A549 (cell line): Measurements from ENCODE around the gene APOH. TPM values are rescaled to one million over a fixed set of nuclear protein-coding genes. Genes with fewer than 3 reads are reported as not detected.
A peak's percentile ranks its signal among the peaks of the same experiment; 100 is the strongest.

ENCODE experiments used
- ATAC-seq, 2 experiments: fragments of 200-7000 bp in 1 of 2; fragments of >200 bp in 1 of 2; cut with Nextera tagmentation in 1 of 2; cut with Tn5 transposase in 1 of 2; 3 replicates each; pipeline versions ENCODE4 v1.8.0 to v1.9.1; 2018 to 2020; ENCODE audit warnings: mild to moderate bottlenecking in 1 of 2, moderate library complexity in 1 of 2
- CTCF ChIA-PET: fragments of 300-600 bp; sonication (Branson Sonifier 250); formaldehyde crosslinking; extraction: SDS; loops from one replicate; lab custom pipeline; 2021; ENCODE audit warnings: antibody characterized with exemption, inconsistent platforms; lab: Yijun Ruan, JAX
- POLR2A ChIA-PET: fragments of 350-600 bp; formaldehyde crosslinking; extraction: SDS; loops from one replicate; lab custom pipeline; 2021; ENCODE audit warnings: antibody characterized with exemption, inconsistent platforms; lab: Yijun Ruan, JAX
- DNase-seq, 2 experiments: peaks; one replicate each; pipeline versions ENCODE4 v3.0.0 to v3.0.0-alpha.2; 2011 to 2016; ENCODE audit warnings: low read depth in 1 of 2, low spot score in 1 of 2
- FAIRE-seq: peaks from 2 replicates; lab custom pipeline; 2011; peaks lifted over from hg19 to GRCh38; lab: Jason Lieb, UNC
- H3K27ac ChIP-seq, 2 experiments: fragments of >200 bp; sonication (Bioruptor Twin); formaldehyde crosslinking; 3 replicates each; pipeline ENCODE4 v1.5.1; 2016 to 2017
- H3K4me1 ChIP-seq: fragments of >200 bp; sonication (Bioruptor Twin); formaldehyde crosslinking; 3 replicates; pipeline ENCODE4 v1.6.1; 2016
- H3K4me2 ChIP-seq: fragments of >200 bp; sonication (Bioruptor Twin); formaldehyde crosslinking; 3 replicates; pipeline ENCODE4 v1.6.1; 2016
- H3K4me3 ChIP-seq: fragments of >200 bp; sonication (Bioruptor Twin); formaldehyde crosslinking; 3 replicates; pipeline ENCODE4 v1.5.1; 2016
- H3K9me3 ChIP-seq: fragments of >200 bp; sonication (Bioruptor Twin); formaldehyde crosslinking; 3 replicates; pipeline ENCODE4 v1.6.1; 2016
- CBX8 ChIP-seq: fragments of 200-600 bp; sonication (generic); IDR thresholded peaks from 2 replicates; pipeline ENCODE4 v1.6.1; 2016
- EHMT2 ChIP-seq: fragments of 200-600 bp; sonication (generic); IDR thresholded peaks from 2 replicates; pipeline ENCODE4 v1.6.1; 2016; ENCODE audit warnings: antibody characterized with exemption, low read depth, mild to moderate bottlenecking, moderate library complexity
- EP300 ChIP-seq, 2 experiments: fragments of >200 bp; sonication (Bioruptor Twin); formaldehyde crosslinking; IDR thresholded peaks; 2 replicates in 1 of 2; 3 replicates in 1 of 2; pipeline ENCODE4 v1.6.1; 2016 to 2017
- FOSB ChIP-seq: fragments of 250-450 bp; sonication (Bioruptor Pico); IDR thresholded peaks from 2 replicates; pipeline ENCODE4 v1.5.0; 2020; ENCODE audit warnings: mild to moderate bottlenecking, moderate library complexity
- FOSL2 ChIP-seq, 2 experiments: fragments of 450-650 bp in 1 of 2; fragments of >200 bp in 1 of 2; sonication (Bioruptor Twin) in 1 of 2; formaldehyde crosslinking; IDR thresholded peaks; 2 replicates each; pipeline versions ENCODE4 v1.5.0 to v1.6.1; 2016 to 2020; ENCODE audit warnings: mild to moderate bottlenecking in 1 of 2, moderate library complexity in 1 of 2
- HDAC2 ChIP-seq: fragments of 200-600 bp; sonication (generic); IDR thresholded peaks from 2 replicates; pipeline ENCODE4 v1.6.1; 2016
- HOXA7 ChIP-seq: fragments of 250-450 bp; sonication (Bioruptor Pico); IDR thresholded peaks from 2 replicates; pipeline ENCODE4 v1.5.0; 2020; ENCODE audit warnings: mild to moderate bottlenecking, moderate library complexity
- HOXB5 ChIP-seq: fragments of 250-450 bp; sonication (Bioruptor Pico); IDR thresholded peaks from 2 replicates; pipeline ENCODE4 v1.5.0; 2020; ENCODE audit warnings: mild to moderate bottlenecking, moderate library complexity
- MAZ ChIP-seq: fragments of 150-350 bp; IDR thresholded peaks from 2 replicates; pipeline ENCODE4 v1.6.1; 2014; ENCODE audit warnings: antibody characterized with exemption, low read depth, low read length, borderline replicate concordance
- NFE2L2 ChIP-seq: fragments of 150-350 bp; conservative IDR thresholded peaks from 2 replicates; pipeline ENCODE4 v1.6.1; 2014; ENCODE audit warnings: low read length
- NR3C1 ChIP-seq: fragments of >200 bp; sonication (Bioruptor Twin); formaldehyde crosslinking; IDR thresholded peaks from 3 replicates; pipeline ENCODE4 v1.6.1; 2017
- PHF8 ChIP-seq: fragments of 200-600 bp; sonication (generic); IDR thresholded peaks from 2 replicates; pipeline ENCODE4 v1.6.1; 2016; ENCODE audit warnings: low read depth, mild to moderate bottlenecking, antibody characterized with exemption, moderate library complexity, borderline replicate concordance
- POLR2AphosphoS2 ChIP-seq: conservative IDR thresholded peaks from 2 replicates; pipeline ENCODE4 v1.6.1; 2012; ENCODE audit warnings: low read length, improper control_type of control experiment, inconsistent platforms
- RAD21 ChIP-seq, 2 experiments: fragments of >200 bp in 1 of 2; sonication (Bioruptor Twin) in 1 of 2; formaldehyde crosslinking in 1 of 2; IDR thresholded peaks in 1 of 2; conservative IDR thresholded peaks in 1 of 2; 2 replicates in 1 of 2; 3 replicates in 1 of 2; pipeline ENCODE4 v1.6.1; 2012 to 2018; ENCODE audit warnings: inconsistent platforms in 1 of 2
- RFX5 ChIP-seq: fragments of 450-650 bp; IDR thresholded peaks from 2 replicates; pipeline ENCODE4 v1.7.1; 2014; ENCODE audit warnings: antibody characterized with exemption, mild to moderate bottlenecking, moderate library complexity
- SMC3 ChIP-seq: fragments of >200 bp; sonication (Bioruptor Twin); formaldehyde crosslinking; IDR thresholded peaks from 3 replicates; pipeline ENCODE4 v1.6.1; 2018; ENCODE audit warnings: inconsistent platforms
- SREBF2 ChIP-seq: fragments of 450-650 bp; IDR thresholded peaks from 2 replicates; pipeline ENCODE4 v1.6.1; 2014; ENCODE audit warnings: mild to moderate bottlenecking, moderate library complexity
- TP53 ChIP-seq: fragments of 250-450 bp; sonication (Bioruptor Pico); IDR thresholded peaks from 2 replicates; pipeline ENCODE4 v1.5.0; 2021; ENCODE audit warnings: mild to moderate bottlenecking, moderate library complexity
- WGBS: methylation state at CpG from one replicate; pipeline ENCODE4 v1.1.6; 2017; ENCODE audit errors: missing lambda C conversion rate; 5-methylcytosine and 5-hydroxymethylcytosine counted together
- polyA plus RNA-seq, 4 experiments: library from polyadenylated mRNA; depleted of rRNA in 3 of 4; stranded (reverse); fragments of >200 nt; fragmentation: RNase III in 1 of 4; extraction: RNeasy Plus Mini Kit Qiagen cat#74134 plus additional on column Dnase treatment in 1 of 4; gene quantifications; 2 replicates in 3 of 4; 3 replicates in 1 of 4; pipeline ENCODE4 v1.2.3, GENCODE V29; 2011 to 2017
- TF ChIP-seq, protein P1 (sequence below): fragments of >200 bp; sonication (Bioruptor Twin); formaldehyde crosslinking; IDR thresholded peaks from 3 replicates; pipeline ENCODE4 v1.5.1; 2016
- TF ChIP-seq, protein P2 (sequence below): fragments of 150-350 bp; IDR thresholded peaks from 2 replicates; pipeline ENCODE4 v1.6.1; 2014; ENCODE audit warnings: low read depth, mild to moderate bottlenecking, low read length
- TF ChIP-seq, protein P3 (sequence below): fragments of >200 bp; sonication (Bioruptor Twin); formaldehyde crosslinking; IDR thresholded peaks from 3 replicates; pipeline ENCODE4 v1.6.1; 2016
- TF ChIP-seq, protein P4 (sequence below): fragments of 450-650 bp; IDR thresholded peaks from 2 replicates; pipeline ENCODE4 v1.6.1; 2014; ENCODE audit warnings: antibody characterized with exemption
- TF ChIP-seq, protein P5 (sequence below): fragments of 200-600 bp; sonication (generic); IDR thresholded peaks from 2 replicates; pipeline ENCODE4 v1.6.1; 2016; ENCODE audit warnings: antibody characterized with exemption, mild to moderate bottlenecking, moderate library complexity

APOH gene
- polyA plus RNA-seq, 2 of the 4 experiments (the other 2 are of a cell fraction) = 6.9 to 26.1 TPM

DNA sequence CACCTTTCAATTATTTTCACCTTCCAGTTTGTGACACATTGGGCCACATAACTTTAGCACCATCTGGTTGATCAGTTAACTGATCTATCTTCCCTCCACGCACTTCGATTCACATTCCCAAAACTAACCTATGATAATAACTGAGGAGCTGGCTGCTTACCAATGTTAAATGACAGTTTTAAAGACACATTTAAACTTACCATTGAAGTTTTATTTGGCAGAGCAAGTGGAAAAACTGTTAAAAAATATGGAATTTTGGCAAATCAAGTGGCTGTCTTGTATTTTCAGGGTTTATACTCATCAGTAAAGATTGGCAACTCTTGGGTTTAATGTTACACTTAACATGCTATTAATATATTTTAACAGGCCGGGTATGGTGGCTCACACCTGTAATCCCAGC, 5.4 kb upstream of the APOH start:
- TF ChIP-seq, protein P1, sequence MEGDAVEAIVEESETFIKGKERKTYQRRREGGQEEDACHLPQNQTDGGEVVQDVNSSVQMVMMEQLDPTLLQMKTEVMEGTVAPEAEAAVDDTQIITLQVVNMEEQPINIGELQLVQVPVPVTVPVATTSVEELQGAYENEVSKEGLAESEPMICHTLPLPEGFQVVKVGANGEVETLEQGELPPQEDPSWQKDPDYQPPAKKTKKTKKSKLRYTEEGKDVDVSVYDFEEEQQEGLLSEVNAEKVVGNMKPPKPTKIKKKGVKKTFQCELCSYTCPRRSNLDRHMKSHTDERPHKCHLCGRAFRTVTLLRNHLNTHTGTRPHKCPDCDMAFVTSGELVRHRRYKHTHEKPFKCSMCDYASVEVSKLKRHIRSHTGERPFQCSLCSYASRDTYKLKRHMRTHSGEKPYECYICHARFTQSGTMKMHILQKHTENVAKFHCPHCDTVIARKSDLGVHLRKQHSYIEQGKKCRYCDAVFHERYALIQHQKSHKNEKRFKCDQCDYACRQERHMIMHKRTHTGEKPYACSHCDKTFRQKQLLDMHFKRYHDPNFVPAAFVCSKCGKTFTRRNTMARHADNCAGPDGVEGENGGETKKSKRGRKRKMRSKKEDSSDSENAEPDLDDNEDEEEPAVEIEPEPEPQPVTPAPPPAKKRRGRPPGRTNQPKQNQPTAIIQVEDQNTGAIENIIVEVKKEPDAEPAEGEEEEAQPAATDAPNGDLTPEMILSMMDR = no peak
- no peak for TF ChIP-seq HOXB5 (CRISPR knock-in tag)
- no peak for TF ChIP-seq EHMT2
- TF ChIP-seq EP300 (IDR thresholded peaks at IDR 0.05) = no peak
- TF ChIP-seq PHF8 = no peak
- TF ChIP-seq, protein P2, sequence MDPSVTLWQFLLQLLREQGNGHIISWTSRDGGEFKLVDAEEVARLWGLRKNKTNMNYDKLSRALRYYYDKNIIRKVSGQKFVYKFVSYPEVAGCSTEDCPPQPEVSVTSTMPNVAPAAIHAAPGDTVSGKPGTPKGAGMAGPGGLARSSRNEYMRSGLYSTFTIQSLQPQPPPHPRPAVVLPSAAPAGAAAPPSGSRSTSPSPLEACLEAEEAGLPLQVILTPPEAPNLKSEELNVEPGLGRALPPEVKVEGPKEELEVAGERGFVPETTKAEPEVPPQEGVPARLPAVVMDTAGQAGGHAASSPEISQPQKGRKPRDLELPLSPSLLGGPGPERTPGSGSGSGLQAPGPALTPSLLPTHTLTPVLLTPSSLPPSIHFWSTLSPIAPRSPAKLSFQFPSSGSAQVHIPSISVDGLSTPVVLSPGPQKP = no peak
- TF ChIP-seq POLR2AphosphoS2 = no peak
- TF ChIP-seq CBX8 = no peak
- TF ChIP-seq TP53 (CRISPR knock-in tag) = no peak
- TF ChIP-seq HOXA7 (CRISPR knock-in tag) = no peak
- Histone ChIP-seq H3K27ac (no peak overlapping the region), H3K4me2 (no peak overlapping the region), H3K4me3 (no peak overlapping the region), H3K4me1 (peaks cover 24% of the 10 kb centered on the region), H3K9me3 (no peaks in the 10 kb centered on the region)
- ChIA-PET POLR2A (no interaction called here), CTCF (interaction anchor here (0.6 to 1.1 kb wide), 2 partner anchors 20 to 93 kb away, joined by 3 to 4 read pairs; no protein-coding TSS in a partner anchor)
- WGBS = 89% methylated on average over 3 of the region's 3 CpGs
- DNase-seq = no peak
- no peak for FAIRE-seq
- no peak for ATAC-seq

DNA sequence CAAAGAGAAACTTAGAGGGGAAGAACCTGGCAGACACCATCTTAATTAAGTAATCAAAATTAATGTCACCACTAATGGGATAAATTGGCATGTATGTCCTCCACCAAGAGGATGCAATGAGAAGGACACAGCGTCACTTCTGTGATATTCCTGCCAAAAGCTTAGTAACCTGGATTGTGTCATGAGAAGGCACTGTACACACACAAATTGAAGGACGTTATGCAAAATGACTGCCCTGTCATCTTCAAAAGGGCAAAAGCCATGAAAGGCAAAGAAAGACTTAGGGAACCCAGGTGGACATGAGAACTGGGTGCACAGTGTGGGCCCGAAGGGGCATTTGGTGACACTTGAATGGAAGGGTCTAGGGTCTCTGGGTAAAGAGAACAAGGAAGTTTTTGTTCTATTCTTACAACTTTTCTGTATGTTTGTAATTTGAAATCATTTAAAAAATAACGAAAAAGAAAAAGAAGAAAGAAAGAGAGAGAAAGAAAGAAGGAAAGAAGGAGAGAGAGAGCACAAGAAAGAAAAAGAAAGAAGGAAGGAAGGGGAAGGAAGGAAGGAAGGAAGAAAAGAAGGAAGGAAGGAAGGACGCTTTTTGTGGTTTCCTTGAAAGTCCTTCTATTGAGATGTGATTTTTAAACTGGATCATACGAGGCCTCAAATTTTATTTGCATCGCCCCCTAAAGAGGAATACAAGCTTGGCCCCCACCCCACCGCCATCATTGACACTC, 4.0 kb upstream of the APOH start:
- Histone ChIP-seq H3K9me3 (no peaks in the 10 kb centered on the region), H3K27ac (peak overlapping the region; percentile 20 to 43; a peak in 3 of 6 replicates), H3K4me1 (peaks cover 36% of the 10 kb centered on the region), H3K4me2 (no peak overlapping the region), H3K4me3 (no peak overlapping the region)
- 72% methylated on average over 8 of the region's 8 CpGs for WGBS
- ChIA-PET CTCF (interaction anchor here (0.9 to 2.1 kb wide), 5 partner anchors 16 to 361 kb away, joined by 3 to 4 read pairs (median 3); no protein-coding TSS in a partner anchor), POLR2A (no interaction called here)
- DNase-seq (peak in 1 of 2 experiments; percentile 20), ATAC-seq (peak; percentile 26 to 41; a peak in 2 of 6 replicates), FAIRE-seq (no peak)
- TF ChIP-seq SMC3 (no peak), RFX5 (no peak), SREBF2 (no peak), EP300 (IDR thresholded peaks at IDR 0.05) (no peak), FOSL2 (IDR thresholded peaks at IDR 0.05) (no peak), FOSL2 (CRISPR knock-in tag; IDR thresholded peaks at IDR 0.05) (no peak), FOSB (no peak), NR3C1 (no peak), NFE2L2 (no peak), RAD21 (conservative IDR thresholded peaks at IDR 0.05 in 1 of 2, IDR thresholded peaks at IDR 0.05 in 1 of 2) (no peak), MAZ (no peak), HOXB5 (CRISPR knock-in tag) (no peak), HDAC2 (no peak), EHMT2 (no peak), CBX8 (no peak)
- TF ChIP-seq, protein P3, sequence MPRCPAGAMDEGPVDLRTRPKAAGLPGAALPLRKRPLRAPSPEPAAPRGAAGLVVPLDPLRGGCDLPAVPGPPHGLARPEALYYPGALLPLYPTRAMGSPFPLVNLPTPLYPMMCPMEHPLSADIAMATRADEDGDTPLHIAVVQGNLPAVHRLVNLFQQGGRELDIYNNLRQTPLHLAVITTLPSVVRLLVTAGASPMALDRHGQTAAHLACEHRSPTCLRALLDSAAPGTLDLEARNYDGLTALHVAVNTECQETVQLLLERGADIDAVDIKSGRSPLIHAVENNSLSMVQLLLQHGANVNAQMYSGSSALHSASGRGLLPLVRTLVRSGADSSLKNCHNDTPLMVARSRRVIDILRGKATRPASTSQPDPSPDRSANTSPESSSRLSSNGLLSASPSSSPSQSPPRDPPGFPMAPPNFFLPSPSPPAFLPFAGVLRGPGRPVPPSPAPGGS = no peak
- TF ChIP-seq, protein P4, sequence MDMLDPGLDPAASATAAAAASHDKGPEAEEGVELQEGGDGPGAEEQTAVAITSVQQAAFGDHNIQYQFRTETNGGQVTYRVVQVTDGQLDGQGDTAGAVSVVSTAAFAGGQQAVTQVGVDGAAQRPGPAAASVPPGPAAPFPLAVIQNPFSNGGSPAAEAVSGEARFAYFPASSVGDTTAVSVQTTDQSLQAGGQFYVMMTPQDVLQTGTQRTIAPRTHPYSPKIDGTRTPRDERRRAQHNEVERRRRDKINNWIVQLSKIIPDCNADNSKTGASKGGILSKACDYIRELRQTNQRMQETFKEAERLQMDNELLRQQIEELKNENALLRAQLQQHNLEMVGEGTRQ = no peak
- TF ChIP-seq, protein P5, sequence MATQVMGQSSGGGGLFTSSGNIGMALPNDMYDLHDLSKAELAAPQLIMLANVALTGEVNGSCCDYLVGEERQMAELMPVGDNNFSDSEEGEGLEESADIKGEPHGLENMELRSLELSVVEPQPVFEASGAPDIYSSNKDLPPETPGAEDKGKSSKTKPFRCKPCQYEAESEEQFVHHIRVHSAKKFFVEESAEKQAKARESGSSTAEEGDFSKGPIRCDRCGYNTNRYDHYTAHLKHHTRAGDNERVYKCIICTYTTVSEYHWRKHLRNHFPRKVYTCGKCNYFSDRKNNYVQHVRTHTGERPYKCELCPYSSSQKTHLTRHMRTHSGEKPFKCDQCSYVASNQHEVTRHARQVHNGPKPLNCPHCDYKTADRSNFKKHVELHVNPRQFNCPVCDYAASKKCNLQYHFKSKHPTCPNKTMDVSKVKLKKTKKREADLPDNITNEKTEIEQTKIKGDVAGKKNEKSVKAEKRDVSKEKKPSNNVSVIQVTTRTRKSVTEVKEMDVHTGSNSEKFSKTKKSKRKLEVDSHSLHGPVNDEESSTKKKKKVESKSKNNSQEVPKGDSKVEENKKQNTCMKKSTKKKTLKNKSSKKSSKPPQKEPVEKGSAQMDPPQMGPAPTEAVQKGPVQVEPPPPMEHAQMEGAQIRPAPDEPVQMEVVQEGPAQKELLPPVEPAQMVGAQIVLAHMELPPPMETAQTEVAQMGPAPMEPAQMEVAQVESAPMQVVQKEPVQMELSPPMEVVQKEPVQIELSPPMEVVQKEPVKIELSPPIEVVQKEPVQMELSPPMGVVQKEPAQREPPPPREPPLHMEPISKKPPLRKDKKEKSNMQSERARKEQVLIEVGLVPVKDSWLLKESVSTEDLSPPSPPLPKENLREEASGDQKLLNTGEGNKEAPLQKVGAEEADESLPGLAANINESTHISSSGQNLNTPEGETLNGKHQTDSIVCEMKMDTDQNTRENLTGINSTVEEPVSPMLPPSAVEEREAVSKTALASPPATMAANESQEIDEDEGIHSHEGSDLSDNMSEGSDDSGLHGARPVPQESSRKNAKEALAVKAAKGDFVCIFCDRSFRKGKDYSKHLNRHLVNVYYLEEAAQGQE = no peak
